HepG2 (cell line): ENCODE results near the gene KLRD1. TPM values are rescaled to one million over a fixed set of nuclear protein-coding genes. Genes with fewer than 3 reads are reported as not detected.

ENCODE experiments used
- CEBPG ChIP-seq: IDR thresholded peaks from 2 replicates; pipeline ENCODE4 v1.6.1; 2016
- DNMT3B ChIP-seq: conservative IDR thresholded peaks from 2 replicates; pipeline ENCODE4 v1.6.1; 2016; ENCODE audit warnings: missing biosample characterization, control low read depth
- ELF4 ChIP-seq: sonication (generic); formaldehyde crosslinking; IDR thresholded peaks from 2 replicates; pipeline ENCODE4 v1.5.0; 2020; ENCODE audit warnings: missing genetic modification reagents, mild to moderate bottlenecking, moderate library complexity, borderline replicate concordance
- GABPA ChIP-seq, 2 experiments: IDR thresholded peaks; 2 replicates each; pipeline ENCODE4 v1.6.1; 2011 to 2016; ENCODE audit warnings: low read depth in 2 of 2, low read length in 1 of 2, missing biosample characterization in 1 of 2, missing genetic modification characterization in 1 of 2
- HNRNPLL ChIP-seq: fragments of 200-400 bp; formaldehyde crosslinking; IDR thresholded peaks from 2 replicates; pipeline ENCODE4 v1.6.1; 2017; ENCODE audit warnings: mild to moderate bottlenecking, low read depth, low read length; ENCODE audit not compliant: poor library complexity, severe bottlenecking
- IKZF4 ChIP-seq: sonication (generic); formaldehyde crosslinking; IDR thresholded peaks from 2 replicates; pipeline ENCODE4 v1.5.1; 2020; ENCODE audit warnings: borderline replicate concordance, mild to moderate bottlenecking, low read depth, missing genetic modification reagents; ENCODE audit errors: not compliant biosample characterization
- JUND ChIP-seq: sonication (generic); formaldehyde crosslinking; IDR thresholded peaks from 2 replicates; pipeline ENCODE4 v1.8.0; 2022; ENCODE audit warnings: mild to moderate bottlenecking, missing genetic modification reagents
- KMT2A ChIP-seq: sonication (generic); formaldehyde crosslinking; IDR thresholded peaks from 2 replicates; pipeline ENCODE4 v1.4.0; 2020; ENCODE audit warnings: missing genetic modification reagents
- SAFB2 ChIP-seq: sonication (generic); formaldehyde crosslinking; IDR thresholded peaks from 2 replicates; pipeline ENCODE4 v1.5.1; 2020; ENCODE audit warnings: missing genetic modification reagents, low read depth, mild to moderate bottlenecking, borderline replicate concordance
- TAF15 ChIP-seq: fragments of 200-400 bp; formaldehyde crosslinking; IDR thresholded peaks from one replicate; pipeline ENCODE4 v1.6.1; 2018; ENCODE audit warnings: mild to moderate bottlenecking, low read depth, low read length; ENCODE audit not compliant: poor library complexity, severe bottlenecking
- YEATS2 ChIP-seq: sonication (generic); formaldehyde crosslinking; IDR thresholded peaks from 2 replicates; pipeline ENCODE4 v1.4.0; 2020; ENCODE audit warnings: missing genetic modification reagents, borderline replicate concordance
- ZNF335 ChIP-seq: sonication (generic); formaldehyde crosslinking; IDR thresholded peaks from 2 replicates; pipeline ENCODE4 v1.4.0; 2020; ENCODE audit warnings: missing genetic modification reagents
- ZNF430 ChIP-seq: sonication (generic); formaldehyde crosslinking; IDR thresholded peaks from 2 replicates; pipeline ENCODE4 v1.9.0; 2021; ENCODE audit warnings: mild to moderate bottlenecking, missing genetic modification reagents
- ZSCAN12 ChIP-seq: sonication (generic); formaldehyde crosslinking; IDR thresholded peaks from 2 replicates; pipeline ENCODE4 v1.9.0; 2021; ENCODE audit warnings: mild to moderate bottlenecking, missing genetic modification reagents
- ZSCAN21 ChIP-seq: sonication (generic); formaldehyde crosslinking; IDR thresholded peaks from 2 replicates; pipeline ENCODE4 v1.8.0; 2022; ENCODE audit warnings: mild to moderate bottlenecking, missing genetic modification reagents, moderate library complexity, borderline replicate concordance
- polyA plus RNA-seq, 8 experiments: library from polyadenylated mRNA; depleted of rRNA in 3 of 8; stranded (reverse) in 7 of 8; unstranded in 1 of 8; fragments of >200 nt; fragmentation: Illumina TruSeq in 4 of 8; extraction: Trizol in 4 of 8; gene quantifications; 2 replicates each; pipeline versions ENCODE4 v1.2.1 to v1.2.3, GENCODE V29; 2011 to 2016; ENCODE audit warnings: low read depth in 4 of 8, missing spikeins in 1 of 8, mixed read lengths in 1 of 8; ENCODE audit not compliant: insufficient read depth in 1 of 8
- total RNA-seq, 5 experiments: library from RNA; depleted of rRNA; stranded (reverse); fragments of >200 nt; fragmentation: Illumina TruSeq; extraction: Trizol; gene quantifications; 2 replicates each; pipeline ENCODE4 v1.2.3, GENCODE V29; 2016; ENCODE audit warnings: low read depth in 1 of 5
- TF ChIP-seq, protein P1 (sequence below): sonication (generic); formaldehyde crosslinking; IDR thresholded peaks from 2 replicates; pipeline ENCODE4 v1.5.1; 2020; ENCODE audit warnings: mild to moderate bottlenecking, missing genetic modification reagents, moderate library complexity
- TF ChIP-seq, protein P2 (sequence below): sonication (generic); formaldehyde crosslinking; IDR thresholded peaks from 2 replicates; pipeline ENCODE4 v1.9.0; 2021; ENCODE audit warnings: missing genetic modification reagents, borderline replicate concordance
- TF ChIP-seq, protein P3 (sequence below): sonication (generic); formaldehyde crosslinking; IDR thresholded peaks from 2 replicates; pipeline ENCODE4 v1.8.0; 2022; ENCODE audit warnings: mild to moderate bottlenecking, missing genetic modification reagents, moderate library complexity
- TF ChIP-seq, protein P4 (sequence below): sonication (generic); formaldehyde crosslinking; IDR thresholded peaks from 2 replicates; pipeline ENCODE4 v1.8.1; 2023; ENCODE audit warnings: mild to moderate bottlenecking, inconsistent platforms, moderate library complexity, missing genetic modification reagents, borderline replicate concordance
- TF ChIP-seq, protein P5 (sequence below): sonication (generic); formaldehyde crosslinking; IDR thresholded peaks from 2 replicates; pipeline ENCODE4 v1.4.0; 2020; ENCODE audit warnings: missing genetic modification reagents

KLRD1 gene
- total and polyA plus RNA-seq, 2 of the 13 experiments (the other 11 are each of a cell fraction or from before 2014, with no cell fraction given), result 0.01 TPM; not detected in 1

DNA sequence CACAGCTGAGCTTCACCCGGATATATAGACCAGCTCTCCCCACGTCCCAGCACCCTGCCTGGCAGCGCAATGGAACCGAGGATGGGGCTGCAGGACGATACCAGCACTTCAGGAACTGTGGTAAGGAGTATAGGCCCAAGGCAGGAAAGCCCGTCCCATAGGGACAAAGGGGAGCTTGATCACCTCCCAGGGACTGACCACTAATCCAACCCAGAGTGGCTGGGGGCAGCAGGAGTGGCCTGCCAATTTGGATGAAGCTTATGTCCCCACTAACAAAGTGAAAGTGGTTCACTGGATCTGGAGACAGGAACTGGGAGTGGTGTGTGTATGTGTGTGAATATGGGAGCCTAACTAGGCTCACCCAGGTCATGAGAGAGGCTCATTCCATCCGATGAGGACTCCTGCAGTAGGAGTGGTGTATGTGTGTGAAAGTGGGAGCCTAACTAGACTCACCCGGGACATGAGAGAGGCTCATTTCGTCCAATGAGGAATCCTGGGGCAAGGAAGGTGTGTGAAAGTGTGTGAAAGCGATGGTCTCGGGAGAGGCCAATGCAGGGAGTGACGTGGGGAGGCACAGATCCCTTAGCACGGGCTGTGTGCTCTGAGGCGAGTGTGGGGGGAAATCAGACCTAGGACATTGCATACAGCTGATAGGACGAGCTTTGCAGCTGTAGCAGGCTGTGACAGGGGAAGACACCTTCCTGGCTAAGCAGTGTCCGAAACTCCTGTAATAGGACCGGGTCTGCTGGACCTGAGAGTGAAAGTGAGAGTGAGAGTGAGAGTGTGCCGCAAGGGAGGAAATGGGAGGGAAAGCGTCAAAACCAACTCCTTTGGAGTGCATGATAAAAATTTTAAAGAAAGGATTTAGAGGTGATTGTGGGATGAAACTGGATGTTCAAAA is 56.5 kb downstream of the KLRD1 start (continued):
- TF ChIP-seq, protein P1, sequence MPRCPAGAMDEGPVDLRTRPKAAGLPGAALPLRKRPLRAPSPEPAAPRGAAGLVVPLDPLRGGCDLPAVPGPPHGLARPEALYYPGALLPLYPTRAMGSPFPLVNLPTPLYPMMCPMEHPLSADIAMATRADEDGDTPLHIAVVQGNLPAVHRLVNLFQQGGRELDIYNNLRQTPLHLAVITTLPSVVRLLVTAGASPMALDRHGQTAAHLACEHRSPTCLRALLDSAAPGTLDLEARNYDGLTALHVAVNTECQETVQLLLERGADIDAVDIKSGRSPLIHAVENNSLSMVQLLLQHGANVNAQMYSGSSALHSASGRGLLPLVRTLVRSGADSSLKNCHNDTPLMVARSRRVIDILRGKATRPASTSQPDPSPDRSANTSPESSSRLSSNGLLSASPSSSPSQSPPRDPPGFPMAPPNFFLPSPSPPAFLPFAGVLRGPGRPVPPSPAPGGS (CRISPR knock-in tag), result no peak
- TF ChIP-seq TAF15, result no peak
- no peak for TF ChIP-seq ZNF335
- no peak for TF ChIP-seq HNRNPLL
- no peak; the same call in 1 of the 2 replicates for TF ChIP-seq YEATS2
- no peak for TF ChIP-seq ELF4
- peak; percentile 70; the same call in 1 of the 2 replicates for TF ChIP-seq ZSCAN21 (CRISPR knock-in tag)
- TF ChIP-seq, protein P2, sequence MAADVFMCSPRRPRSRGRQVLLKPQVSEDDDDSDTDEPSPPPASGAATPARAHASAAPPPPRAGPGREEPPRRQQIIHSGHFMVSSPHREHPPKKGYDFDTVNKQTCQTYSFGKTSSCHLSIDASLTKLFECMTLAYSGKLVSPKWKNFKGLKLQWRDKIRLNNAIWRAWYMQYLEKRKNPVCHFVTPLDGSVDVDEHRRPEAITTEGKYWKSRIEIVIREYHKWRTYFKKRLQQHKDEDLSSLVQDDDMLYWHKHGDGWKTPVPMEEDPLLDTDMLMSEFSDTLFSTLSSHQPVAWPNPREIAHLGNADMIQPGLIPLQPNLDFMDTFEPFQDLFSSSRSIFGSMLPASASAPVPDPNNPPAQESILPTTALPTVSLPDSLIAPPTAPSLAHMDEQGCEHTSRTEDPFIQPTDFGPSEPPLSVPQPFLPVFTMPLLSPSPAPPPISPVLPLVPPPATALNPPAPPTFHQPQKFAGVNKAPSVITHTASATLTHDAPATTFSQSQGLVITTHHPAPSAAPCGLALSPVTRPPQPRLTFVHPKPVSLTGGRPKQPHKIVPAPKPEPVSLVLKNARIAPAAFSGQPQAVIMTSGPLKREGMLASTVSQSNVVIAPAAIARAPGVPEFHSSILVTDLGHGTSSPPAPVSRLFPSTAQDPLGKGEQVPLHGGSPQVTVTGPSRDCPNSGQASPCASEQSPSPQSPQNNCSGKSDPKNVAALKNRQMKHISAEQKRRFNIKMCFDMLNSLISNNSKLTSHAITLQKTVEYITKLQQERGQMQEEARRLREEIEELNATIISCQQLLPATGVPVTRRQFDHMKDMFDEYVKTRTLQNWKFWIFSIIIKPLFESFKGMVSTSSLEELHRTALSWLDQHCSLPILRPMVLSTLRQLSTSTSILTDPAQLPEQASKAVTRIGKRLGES, result no peak
- TF ChIP-seq SAFB2 (CRISPR knock-in tag), result no peak
- no peak for TF ChIP-seq CEBPG (CRISPR knock-in tag)
- 0 out of 2 replicates have a peak, but pooled peaks have one; percentile 24 for TF ChIP-seq KMT2A (CRISPR knock-in tag)
- TF ChIP-seq JUND, result no peak
- TF ChIP-seq, protein P3, sequence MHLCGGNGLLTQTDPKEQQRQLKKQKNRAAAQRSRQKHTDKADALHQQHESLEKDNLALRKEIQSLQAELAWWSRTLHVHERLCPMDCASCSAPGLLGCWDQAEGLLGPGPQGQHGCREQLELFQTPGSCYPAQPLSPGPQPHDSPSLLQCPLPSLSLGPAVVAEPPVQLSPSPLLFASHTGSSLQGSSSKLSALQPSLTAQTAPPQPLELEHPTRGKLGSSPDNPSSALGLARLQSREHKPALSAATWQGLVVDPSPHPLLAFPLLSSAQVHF (CRISPR knock-in tag), result no peak
- TF ChIP-seq, protein P4, sequence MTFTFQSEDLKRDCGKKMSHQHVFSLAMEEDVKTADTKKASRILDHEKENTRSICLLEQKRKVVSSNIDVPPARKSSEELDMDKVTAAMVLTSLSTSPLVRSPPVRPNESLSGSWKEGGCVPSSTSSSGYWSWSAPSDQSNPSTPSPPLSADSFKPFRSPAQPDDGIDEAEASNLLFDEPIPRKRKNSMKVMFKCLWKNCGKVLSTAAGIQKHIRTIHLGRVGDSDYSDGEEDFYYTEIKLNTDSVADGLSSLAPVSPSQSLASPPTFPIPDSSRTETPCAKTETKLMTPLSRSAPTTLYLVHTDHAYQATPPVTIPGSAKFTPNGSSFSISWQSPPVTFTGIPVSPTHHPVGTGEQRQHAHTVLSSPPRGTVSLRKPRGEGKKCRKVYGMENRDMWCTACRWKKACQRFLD, result 0 out of 2 replicates have a peak, but pooled peaks have one; percentile 2
- TF ChIP-seq ZNF430 (CRISPR knock-in tag), result no peak; the same call in 1 of the 2 replicates
- TF ChIP-seq GABPA (IDR thresholded peaks at IDR 0.05; ENCODE audit: low read depth, low read length), result no peak
- no peak for TF ChIP-seq GABPA (CRISPR knock-in tag; IDR thresholded peaks at IDR 0.05; ENCODE audit: low read depth)
- TF ChIP-seq, protein P5, sequence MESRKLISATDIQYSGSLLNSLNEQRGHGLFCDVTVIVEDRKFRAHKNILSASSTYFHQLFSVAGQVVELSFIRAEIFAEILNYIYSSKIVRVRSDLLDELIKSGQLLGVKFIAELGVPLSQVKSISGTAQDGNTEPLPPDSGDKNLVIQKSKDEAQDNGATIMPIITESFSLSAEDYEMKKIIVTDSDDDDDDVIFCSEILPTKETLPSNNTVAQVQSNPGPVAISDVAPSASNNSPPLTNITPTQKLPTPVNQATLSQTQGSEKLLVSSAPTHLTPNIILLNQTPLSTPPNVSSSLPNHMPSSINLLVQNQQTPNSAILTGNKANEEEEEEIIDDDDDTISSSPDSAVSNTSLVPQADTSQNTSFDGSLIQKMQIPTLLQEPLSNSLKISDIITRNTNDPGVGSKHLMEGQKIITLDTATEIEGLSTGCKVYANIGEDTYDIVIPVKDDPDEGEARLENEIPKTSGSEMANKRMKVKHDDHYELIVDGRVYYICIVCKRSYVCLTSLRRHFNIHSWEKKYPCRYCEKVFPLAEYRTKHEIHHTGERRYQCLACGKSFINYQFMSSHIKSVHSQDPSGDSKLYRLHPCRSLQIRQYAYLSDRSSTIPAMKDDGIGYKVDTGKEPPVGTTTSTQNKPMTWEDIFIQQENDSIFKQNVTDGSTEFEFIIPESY (CRISPR knock-in tag), result no peak
- TF ChIP-seq DNMT3B, result no peak
- TF ChIP-seq IKZF4, result peak; percentile 73
- TF ChIP-seq ZSCAN12 (CRISPR knock-in tag), result no peak
